Astrocyte (in vitro differentiated cells and primary cell): ENCODE data around the gene GLIPR1L1.

Experiments used
- EZH2 ChIP-seq: IDR thresholded peaks from 2 replicates; pipeline ENCODE4 v1.6.1; 2012; ENCODE audit warnings: mild to moderate bottlenecking, low read length, inconsistent platforms; ENCODE audit not compliant: insufficient read depth
- TF ChIP-seq, protein P1 (sequence below): IDR thresholded peaks from 2 replicates; pipeline ENCODE4 v1.5.1; 2011; ENCODE audit warnings: low read depth, mild to moderate bottlenecking, inconsistent platforms, low read length, moderate library complexity; ENCODE audit not compliant: insufficient read depth

DNA sequence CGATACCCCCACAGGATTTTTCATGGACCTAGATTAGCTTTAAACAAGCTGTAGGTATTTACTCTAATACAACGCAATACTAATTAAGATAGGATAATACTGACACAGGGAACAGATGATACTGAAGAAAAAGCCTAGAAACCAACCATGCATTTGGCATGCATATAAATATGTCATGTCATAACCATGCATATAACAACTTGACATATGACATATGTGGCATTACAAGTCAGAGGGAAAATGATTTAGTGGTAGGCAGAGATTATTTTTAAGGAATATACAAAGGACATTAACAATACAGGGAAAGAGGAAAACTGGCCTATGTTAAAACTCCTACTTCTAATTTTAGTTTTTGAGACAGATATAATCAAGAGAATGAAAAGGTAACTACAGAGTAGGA, 32.2 kb upstream of the GLIPR1L1 start:
- TF ChIP-seq, protein P1, sequence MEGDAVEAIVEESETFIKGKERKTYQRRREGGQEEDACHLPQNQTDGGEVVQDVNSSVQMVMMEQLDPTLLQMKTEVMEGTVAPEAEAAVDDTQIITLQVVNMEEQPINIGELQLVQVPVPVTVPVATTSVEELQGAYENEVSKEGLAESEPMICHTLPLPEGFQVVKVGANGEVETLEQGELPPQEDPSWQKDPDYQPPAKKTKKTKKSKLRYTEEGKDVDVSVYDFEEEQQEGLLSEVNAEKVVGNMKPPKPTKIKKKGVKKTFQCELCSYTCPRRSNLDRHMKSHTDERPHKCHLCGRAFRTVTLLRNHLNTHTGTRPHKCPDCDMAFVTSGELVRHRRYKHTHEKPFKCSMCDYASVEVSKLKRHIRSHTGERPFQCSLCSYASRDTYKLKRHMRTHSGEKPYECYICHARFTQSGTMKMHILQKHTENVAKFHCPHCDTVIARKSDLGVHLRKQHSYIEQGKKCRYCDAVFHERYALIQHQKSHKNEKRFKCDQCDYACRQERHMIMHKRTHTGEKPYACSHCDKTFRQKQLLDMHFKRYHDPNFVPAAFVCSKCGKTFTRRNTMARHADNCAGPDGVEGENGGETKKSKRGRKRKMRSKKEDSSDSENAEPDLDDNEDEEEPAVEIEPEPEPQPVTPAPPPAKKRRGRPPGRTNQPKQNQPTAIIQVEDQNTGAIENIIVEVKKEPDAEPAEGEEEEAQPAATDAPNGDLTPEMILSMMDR, result no peak
- no peak for TF ChIP-seq EZH2
